Loucy (cell line): Measurements from ENCODE around the gene DDX39B.

Source experiments
- EZH2phosphoT487 ChIP-seq: fragments of 200-600 bp; IDR thresholded peaks from 2 replicates; pipeline ENCODE4 v1.6.1; 2018; ENCODE audit warnings: antibody characterized with exemption, mild to moderate bottlenecking, moderate library complexity, borderline replicate concordance
- TF ChIP-seq, protein P1 (sequence below): fragments of 200-600 bp; sonication (generic); conservative IDR thresholded peaks from 2 replicates; pipeline ENCODE4 v1.5.1; 2014; ENCODE audit warnings: mild to moderate bottlenecking, antibody characterized with exemption, low read length

DNA sequence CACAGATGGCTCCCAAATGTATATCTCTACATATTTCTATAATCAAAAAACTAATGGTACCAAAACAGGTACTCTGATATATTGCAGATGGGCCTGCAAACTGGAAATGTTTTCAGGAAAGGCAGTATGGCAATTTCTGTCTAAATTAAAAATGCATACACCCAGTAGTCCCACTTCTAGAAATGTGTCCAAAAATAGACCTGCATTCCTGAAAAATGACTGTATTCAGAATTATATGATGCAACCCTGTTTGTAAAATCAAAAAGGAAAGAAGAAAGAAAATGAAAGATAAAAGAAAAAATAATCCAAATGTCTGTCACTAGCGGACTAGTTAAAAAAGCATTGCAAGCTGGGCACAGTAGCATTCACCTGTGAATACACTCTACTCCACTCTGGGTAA is 56.7 kb downstream of the DDX39B start:
- TF ChIP-seq, protein P1, sequence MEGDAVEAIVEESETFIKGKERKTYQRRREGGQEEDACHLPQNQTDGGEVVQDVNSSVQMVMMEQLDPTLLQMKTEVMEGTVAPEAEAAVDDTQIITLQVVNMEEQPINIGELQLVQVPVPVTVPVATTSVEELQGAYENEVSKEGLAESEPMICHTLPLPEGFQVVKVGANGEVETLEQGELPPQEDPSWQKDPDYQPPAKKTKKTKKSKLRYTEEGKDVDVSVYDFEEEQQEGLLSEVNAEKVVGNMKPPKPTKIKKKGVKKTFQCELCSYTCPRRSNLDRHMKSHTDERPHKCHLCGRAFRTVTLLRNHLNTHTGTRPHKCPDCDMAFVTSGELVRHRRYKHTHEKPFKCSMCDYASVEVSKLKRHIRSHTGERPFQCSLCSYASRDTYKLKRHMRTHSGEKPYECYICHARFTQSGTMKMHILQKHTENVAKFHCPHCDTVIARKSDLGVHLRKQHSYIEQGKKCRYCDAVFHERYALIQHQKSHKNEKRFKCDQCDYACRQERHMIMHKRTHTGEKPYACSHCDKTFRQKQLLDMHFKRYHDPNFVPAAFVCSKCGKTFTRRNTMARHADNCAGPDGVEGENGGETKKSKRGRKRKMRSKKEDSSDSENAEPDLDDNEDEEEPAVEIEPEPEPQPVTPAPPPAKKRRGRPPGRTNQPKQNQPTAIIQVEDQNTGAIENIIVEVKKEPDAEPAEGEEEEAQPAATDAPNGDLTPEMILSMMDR: no peak
- TF ChIP-seq EZH2phosphoT487: no peak
